OCI-LY7 (cell line): ENCODE data around the gene CD86.
A peak's percentile ranks its signal among the peaks of the same experiment; 100 is the strongest.

Source experiments
- CTCF ChIP-seq: fragments of 200-600 bp; sonication (generic); conservative IDR thresholded peaks from 2 replicates; pipeline ENCODE4 v1.5.1; 2014; ENCODE audit warnings: mild to moderate bottlenecking, antibody characterized with exemption, low read length, moderate library complexity, mixed read lengths
- EZH2phosphoT487 ChIP-seq: fragments of 200-600 bp; sonication (generic); IDR thresholded peaks from 2 replicates; pipeline ENCODE4 v1.6.1; 2018; ENCODE audit warnings: low read depth, borderline replicate concordance, mild to moderate bottlenecking, mixed run types, antibody characterized with exemption, low read length, moderate library complexity, mixed read lengths

- TF ChIP-seq CTCF: peak; percentile 67
- TF ChIP-seq EZH2phosphoT487: no peak
Observed at GRCh38 chr3:122023335-122023910, 31.7 kb upstream of the CD86 start.
